ENCODE data around the gene TRAPPC3L.

The TRAPPC3L gene

GRCh38 chr6:116561377-116562018 is 16.0 kb upstream of the TRAPPC3L start:
- no peak overlapping the region for H3K27ac ChIP-seq (ENCODE audit: poor library complexity, severe bottlenecking)
- peak; percentile 94 for TF ChIP-seq CTCF (IDR thresholded peaks at IDR 0.05; ENCODE audit: poor library complexity, severe bottlenecking)
- no peaks in the 10 kb centered on the region for H3K27me3 ChIP-seq (ENCODE audit: insufficient read depth, poor library complexity, severe bottlenecking)
- no peak for DNase-seq (ENCODE audit: low spot score)
- H3K4me1 ChIP-seq (ENCODE audit: insufficient read depth, poor library complexity, severe bottlenecking): peaks cover 33% of the 10 kb centered on the region
- no peaks in the 10 kb centered on the region for H3K9me3 ChIP-seq (ENCODE audit: severe bottlenecking)
- H3K4me3 ChIP-seq (ENCODE audit: severe bottlenecking): no peak overlapping the region
- ATAC-seq (ENCODE audit: low read depth): 0 out of 3 replicates have a peak, but pooled peaks have one; percentile 17
- H3K36me3 ChIP-seq (ENCODE audit: low read depth): no peaks in the 10 kb centered on the region

GRCh38 chr6:116560130-116560529 is 14.6 kb upstream of the TRAPPC3L start:
- Histone ChIP-seq H3K36me3 (ENCODE audit: low read depth) (no peaks in the 10 kb centered on the region), H3K4me1 (ENCODE audit: insufficient read depth, poor library complexity, severe bottlenecking) (peaks cover 47% of the 10 kb centered on the region), H3K27me3 (ENCODE audit: insufficient read depth, poor library complexity, severe bottlenecking) (no peaks in the 10 kb centered on the region), H3K9me3 (ENCODE audit: severe bottlenecking) (no peaks in the 10 kb centered on the region), H3K4me3 (ENCODE audit: severe bottlenecking) (no peak overlapping the region), H3K27ac (ENCODE audit: poor library complexity, severe bottlenecking) (no peak overlapping the region)
- ATAC-seq (ENCODE audit: low read depth) (no peak), DNase-seq (ENCODE audit: low spot score) (no peak)
- TF ChIP-seq CTCF (IDR thresholded peaks at IDR 0.05; ENCODE audit: poor library complexity, severe bottlenecking): no peak

- H3K27me3 ChIP-seq (ENCODE audit: insufficient read depth, poor library complexity, severe bottlenecking): no peaks in the 10 kb centered on the region
- peak; percentile 76 for DNase-seq (ENCODE audit: low spot score)
- H3K27ac ChIP-seq (ENCODE audit: poor library complexity, severe bottlenecking): peak overlapping the region; percentile 98
- no peaks in the 10 kb centered on the region for H3K9me3 ChIP-seq (ENCODE audit: severe bottlenecking)
- H3K4me3 ChIP-seq (ENCODE audit: severe bottlenecking): no peak overlapping the region
- no peak for TF ChIP-seq CTCF (IDR thresholded peaks at IDR 0.05; ENCODE audit: poor library complexity, severe bottlenecking)
- H3K36me3 ChIP-seq (ENCODE audit: low read depth): no peaks in the 10 kb centered on the region
- peaks cover 50% of the 10 kb centered on the region for H3K4me1 ChIP-seq (ENCODE audit: insufficient read depth, poor library complexity, severe bottlenecking)
- ATAC-seq (ENCODE audit: low read depth): peak; percentile 91
These were observed 12.4 kb upstream of the TRAPPC3L start for GRCh38 chr6:116557893-116558292.

- DNase-seq (ENCODE audit: low spot score) (no peak), ATAC-seq (ENCODE audit: low read depth) (no peak)
- Histone ChIP-seq H3K27me3 (ENCODE audit: insufficient read depth, poor library complexity, severe bottlenecking) (no peaks in the 10 kb centered on the region), H3K9me3 (ENCODE audit: severe bottlenecking) (no peaks in the 10 kb centered on the region), H3K27ac (ENCODE audit: poor library complexity, severe bottlenecking) (peak overlapping the region; percentile 98), H3K4me3 (ENCODE audit: severe bottlenecking) (no peak overlapping the region), H3K36me3 (ENCODE audit: low read depth) (no peaks in the 10 kb centered on the region), H3K4me1 (ENCODE audit: insufficient read depth, poor library complexity, severe bottlenecking) (peaks cover 50% of the 10 kb centered on the region)
- TF ChIP-seq CTCF (IDR thresholded peaks at IDR 0.05; ENCODE audit: poor library complexity, severe bottlenecking): no peak
These were observed 11.4 kb upstream of the TRAPPC3L start for GRCh38 chr6:116556814-116557415.

- H3K9me3 ChIP-seq (ENCODE audit: severe bottlenecking): no peaks in the 10 kb centered on the region
These were observed 10.6 kb upstream of the TRAPPC3L start for GRCh38 chr6:116556065-116556464.

More at GRCh38 chr6:116556065-116556464, 10.6 kb upstream of the TRAPPC3L start:
- no peak for TF ChIP-seq CTCF (IDR thresholded peaks at IDR 0.05; ENCODE audit: poor library complexity, severe bottlenecking)
- no peaks in the 10 kb centered on the region for H3K27me3 ChIP-seq (ENCODE audit: insufficient read depth, poor library complexity, severe bottlenecking)
- H3K27ac ChIP-seq (ENCODE audit: poor library complexity, severe bottlenecking): peak overlapping the region; percentile 98
- peak; percentile 66 for ATAC-seq (ENCODE audit: low read depth)
- H3K36me3 ChIP-seq (ENCODE audit: low read depth): no peaks in the 10 kb centered on the region
- H3K4me1 ChIP-seq (ENCODE audit: insufficient read depth, poor library complexity, severe bottlenecking): peaks cover 49% of the 10 kb centered on the region
- H3K4me3 ChIP-seq (ENCODE audit: severe bottlenecking): no peak overlapping the region
- no peak for DNase-seq (ENCODE audit: low spot score)

Measured in RWPE2 (cell line).